ENCODE measurements around the gene SH3BP4.

SH3BP4 gene

DNA sequence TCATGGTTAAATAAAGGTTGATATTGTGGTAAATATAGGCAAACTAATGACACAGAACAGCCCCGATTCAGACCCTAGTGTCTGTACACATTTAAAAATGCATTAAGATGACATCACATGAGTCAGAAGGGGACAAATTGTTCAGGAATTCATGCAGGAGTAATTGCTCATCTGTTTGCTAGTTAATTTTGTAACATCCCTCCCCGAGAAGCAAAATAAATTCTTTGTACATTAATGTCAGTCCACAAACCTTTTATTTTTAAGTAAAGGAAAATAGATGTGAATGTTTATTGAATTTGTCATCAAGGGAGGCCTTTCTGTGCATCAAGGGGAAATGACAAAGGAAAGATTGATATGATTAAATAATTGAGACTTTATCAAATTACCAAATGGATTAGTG is 69.9 kb downstream of the SH3BP4 start:
- no peak for DNase-seq

DNA sequence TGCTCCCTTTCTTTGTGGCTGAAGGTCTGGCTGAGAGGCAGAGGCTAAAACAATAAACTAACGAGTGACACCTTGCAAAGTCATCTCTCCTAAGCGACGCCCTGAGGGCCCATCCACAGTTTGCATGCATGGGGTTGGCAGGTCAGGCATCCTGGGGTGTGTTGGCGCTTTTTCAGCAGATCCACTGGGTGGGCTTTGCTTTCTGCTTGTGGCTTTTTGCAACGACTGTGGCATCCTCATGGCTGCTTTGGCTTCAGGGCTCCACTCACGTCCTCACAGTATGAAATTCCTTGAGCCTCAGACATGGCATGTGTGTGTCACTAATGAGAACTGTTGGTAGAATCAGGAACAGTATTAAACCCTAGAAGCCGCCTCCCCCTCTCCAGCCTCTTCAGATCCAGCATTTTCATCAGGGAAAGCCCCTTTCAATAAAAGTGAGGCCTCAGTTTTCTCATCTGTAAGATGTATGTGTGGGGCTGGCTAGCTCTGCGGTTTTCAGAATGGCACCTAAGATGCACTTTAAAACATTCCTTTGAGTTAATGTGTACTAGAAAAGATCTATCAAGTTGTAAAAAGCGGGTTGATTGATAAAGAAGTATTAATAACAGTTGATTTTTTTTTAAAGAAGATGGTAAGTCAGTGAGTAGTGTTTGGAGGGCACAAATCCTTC is 72.5 kb downstream of the SH3BP4 start:
- DNase-seq = no peak

DNA sequence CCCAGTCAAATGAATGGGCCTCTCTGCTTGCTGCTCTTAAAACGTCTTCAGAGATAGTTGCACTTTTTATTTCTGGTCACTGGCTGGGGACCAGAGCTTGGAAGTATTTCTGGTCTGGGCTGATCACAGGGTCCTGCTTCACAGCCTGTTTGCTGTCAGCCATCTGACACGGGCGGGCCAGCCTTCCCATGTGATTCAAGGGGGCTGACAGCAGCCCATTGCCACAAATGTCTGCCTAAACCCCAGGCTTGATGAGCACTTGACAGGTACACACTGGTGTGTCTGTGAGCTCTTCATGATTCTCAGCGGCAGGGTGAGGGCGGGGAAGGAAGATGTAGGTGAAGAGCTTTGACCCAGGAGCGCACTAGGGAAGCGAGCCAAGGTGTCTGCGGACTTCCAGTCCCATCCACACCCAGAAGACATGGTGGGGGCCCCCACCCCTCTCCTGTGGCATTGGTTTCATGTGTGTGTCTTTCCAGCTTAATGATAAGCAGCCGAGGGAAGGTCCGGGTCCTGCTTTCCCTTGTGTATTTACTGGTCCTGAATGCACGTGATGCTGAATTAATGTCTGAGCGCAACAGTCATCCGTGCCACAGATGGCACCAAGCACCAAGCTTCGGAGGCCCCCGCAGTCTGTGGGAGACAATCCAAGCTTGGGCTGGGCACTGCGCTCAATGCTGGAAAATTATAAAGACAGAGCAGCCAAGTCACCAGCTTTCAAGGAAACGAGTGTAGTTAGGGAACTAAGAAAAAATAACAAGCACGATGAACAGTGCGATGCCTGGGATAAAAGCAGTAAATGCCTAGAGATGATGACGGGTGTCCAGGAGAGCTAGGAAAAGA is 73.3 kb downstream of the SH3BP4 start:
- DNase-seq = no peak

GRCh38 chr2:235025800-235026536 is 74.2 kb downstream of the SH3BP4 start:
- no peak for DNase-seq

DNA sequence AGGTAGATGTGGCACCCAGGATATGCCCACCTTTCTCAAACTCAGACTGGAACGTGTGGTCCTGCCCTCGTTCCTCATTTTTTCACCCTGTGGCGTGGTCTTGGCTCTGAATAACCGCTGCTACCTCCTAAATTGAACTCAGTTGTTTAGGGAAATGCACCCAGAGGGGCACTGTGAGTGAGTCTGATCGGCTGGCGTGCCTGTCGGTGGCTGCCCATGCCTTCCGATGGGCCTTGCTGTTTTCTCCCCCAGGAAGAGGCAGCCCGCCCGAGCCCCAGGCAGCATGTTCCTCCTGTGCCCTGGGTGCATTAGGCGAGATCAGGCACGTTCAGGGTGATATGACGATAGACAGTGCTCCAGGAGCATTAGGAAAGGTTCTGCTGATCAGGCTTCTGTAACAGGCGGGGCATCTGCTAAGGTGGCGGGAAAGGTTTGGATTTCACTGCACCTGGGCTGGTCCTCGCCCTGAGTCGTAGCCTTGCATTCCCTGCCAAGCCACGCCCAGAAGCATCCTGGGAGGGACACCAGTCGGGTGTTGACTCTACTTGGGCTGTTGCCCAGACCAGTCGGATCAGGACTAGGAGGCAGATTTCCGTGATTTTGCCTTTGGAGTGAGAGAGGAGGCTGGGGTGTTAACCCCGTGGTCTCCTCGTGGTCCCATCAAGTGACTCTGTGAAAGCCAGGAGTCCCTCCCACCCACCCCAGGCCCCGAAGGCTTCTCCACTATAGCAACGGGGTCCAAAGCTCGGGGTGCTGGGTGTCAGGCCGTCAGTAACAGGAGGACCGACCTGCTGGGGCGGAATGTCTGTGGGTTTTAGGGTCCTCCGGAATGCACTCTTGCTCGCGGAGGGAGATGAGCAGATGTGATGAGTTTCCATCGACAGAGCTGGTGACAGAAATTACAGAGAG is 75.1 kb downstream of the SH3BP4 start:
- DNase-seq = no peak

GRCh38 chr2:235027558-235028214 is 75.9 kb downstream of the SH3BP4 start:
- DNase-seq = no peak

DNA sequence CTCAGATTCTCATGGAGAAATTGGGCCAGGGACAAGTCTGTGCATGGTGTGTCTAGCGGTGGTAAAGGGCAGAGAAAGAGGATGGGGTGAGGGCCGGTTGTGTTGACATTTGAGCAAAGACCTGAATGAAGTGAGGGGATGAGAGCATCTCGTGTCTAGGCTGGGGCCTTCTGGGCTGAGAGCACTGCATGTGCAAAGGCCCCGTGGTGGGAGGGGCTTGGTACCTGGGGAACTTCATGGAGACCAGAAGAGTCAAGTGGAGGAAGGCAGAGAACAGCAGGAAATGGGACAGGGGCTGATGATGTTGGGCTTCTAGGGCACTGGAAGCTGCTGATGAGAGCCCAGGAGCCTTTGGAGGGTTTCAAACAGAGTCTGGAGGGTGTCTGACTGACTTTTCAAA is 76.8 kb downstream of the SH3BP4 start:
- no peak for DNase-seq

DNA sequence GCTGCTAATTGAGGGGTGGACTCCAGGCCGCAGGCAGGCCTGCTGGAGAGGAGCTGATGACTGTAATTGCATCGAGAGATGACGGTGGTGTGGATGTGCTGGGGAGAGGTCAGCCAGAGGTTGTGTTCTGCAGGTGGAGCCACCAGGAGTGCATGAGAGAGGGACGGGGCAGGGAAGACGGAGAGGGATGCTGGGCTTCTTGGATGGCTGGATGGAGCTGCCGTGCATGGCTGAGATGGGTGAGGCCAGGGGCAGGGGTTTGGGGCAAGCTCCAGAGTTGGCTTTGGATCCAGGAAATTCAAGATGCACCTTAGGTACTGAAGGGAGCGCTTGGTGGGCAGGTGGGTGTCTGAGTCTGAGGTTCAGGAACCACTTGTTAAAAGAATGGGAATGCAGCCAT is 77.2 kb downstream of the SH3BP4 start:
- no peak for DNase-seq

DNA sequence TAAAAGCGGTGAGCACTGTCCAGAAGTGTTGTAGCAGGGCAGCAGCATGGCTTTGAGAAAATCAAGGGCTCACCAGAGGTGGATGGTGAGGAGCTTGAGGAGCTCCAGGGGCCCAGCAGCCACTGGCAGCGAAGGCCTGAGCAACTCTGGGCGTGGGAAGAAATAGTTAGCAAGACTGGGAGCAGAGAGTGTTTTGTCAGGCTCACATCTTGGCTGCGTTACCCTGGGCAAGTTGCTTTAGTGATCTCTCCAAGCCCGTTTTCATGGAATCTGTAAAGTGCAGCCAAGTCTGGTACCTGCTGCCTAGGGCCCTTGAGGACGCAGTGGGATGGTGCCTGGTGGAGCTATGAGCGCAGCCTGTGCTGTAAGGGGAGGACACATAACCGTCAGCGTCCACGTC is 78.3 kb downstream of the SH3BP4 start:
- DNase-seq = no peak

- DNase-seq = no peak
Observed at GRCh38 chr2:235030936-235031335, 79.1 kb downstream of the SH3BP4 start.

- no peak for DNase-seq
Observed at GRCh38 chr2:235031686-235032373, 80.0 kb downstream of the SH3BP4 start.

GRCh38 chr2:235032466-235032865 is 80.6 kb downstream of the SH3BP4 start:
- no peak for DNase-seq

GRCh38 chr2:235032949-235033348 is 81.1 kb downstream of the SH3BP4 start:
- DNase-seq = no peak

DNA sequence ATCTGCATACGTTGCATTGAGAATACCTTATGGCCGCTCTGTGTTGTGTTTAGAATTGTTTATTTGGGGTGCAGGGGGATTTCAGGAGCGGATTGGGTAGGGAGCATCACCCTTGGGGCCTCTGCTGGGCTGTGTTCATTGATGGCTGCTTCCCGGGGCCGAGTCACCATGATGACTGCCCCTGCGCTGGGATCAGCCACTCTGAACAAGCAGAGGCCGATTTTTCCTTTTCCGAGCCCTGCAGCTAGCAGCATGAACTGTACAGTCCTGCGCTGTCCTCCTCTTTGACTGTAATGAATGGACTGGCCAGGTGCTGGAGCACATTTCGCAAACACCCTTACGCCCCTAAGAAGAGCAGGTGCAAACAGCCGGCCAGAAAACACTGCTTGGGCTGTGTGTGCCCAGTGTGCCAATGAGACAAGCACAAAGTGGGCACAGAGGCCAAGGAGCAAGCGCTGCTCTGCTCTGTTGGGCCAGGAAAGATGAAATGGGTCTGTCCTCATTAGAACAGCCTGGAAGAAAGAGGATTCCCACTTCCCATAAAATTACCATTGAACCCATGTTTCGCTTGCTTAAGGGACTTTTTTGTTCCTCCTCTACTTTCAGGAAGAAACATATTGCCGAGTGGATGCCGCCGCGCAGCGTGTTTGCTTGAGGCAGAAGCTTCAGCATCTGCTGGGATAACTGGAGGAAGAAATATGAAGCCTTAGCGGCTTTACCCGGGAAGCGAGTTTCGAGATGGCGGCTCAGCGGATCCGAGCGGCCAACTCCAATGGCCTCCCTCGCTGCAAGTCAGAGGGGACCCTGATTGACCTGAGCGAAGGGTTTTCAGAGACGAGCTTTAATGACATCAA is 82.7 kb downstream of the SH3BP4 start:
- no peak for DNase-seq

- DNase-seq = no peak
Observed at GRCh38 chr2:235037604-235038166, 85.9 kb downstream of the SH3BP4 start.

GRCh38 chr2:235041221-235041917 is 89.6 kb downstream of the SH3BP4 start:
- no peak for DNase-seq

DNA sequence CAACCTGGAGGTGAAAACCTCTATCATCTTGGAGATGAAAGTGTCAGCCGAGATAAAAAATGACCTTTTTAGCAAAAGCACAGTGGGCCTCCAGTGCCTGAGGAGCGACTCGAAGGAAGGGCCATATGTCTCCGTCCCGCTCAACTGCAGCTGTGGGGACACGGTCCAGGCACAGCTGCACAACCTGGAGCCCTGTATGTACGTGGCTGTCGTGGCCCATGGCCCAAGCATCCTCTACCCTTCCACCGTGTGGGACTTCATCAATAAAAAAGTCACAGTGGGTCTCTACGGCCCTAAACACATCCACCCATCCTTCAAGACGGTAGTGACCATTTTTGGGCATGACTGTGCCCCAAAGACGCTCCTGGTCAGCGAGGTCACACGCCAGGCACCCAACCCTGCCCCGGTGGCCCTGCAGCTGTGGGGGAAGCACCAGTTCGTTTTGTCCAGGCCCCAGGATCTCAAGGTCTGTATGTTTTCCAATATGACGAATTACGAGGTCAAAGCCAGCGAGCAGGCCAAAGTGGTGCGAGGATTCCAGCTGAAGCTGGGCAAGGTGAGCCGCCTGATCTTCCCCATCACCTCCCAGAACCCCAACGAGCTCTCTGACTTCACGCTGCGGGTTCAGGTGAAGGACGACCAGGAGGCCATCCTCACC is 90.2 kb downstream of the SH3BP4 start:
- DNase-seq = no peak

- DNase-seq = no peak
Observed at GRCh38 chr2:235042576-235043515, 91.0 kb downstream of the SH3BP4 start.

Measured in activated naive CD4-positive, alpha-beta T cell treated with anti-CD3 and anti-CD28 coated beads, Interleukin-2, amount 50 U/mL, for 16 hours (primary cell).